Measurements from ENCODE around the gene RHOF. TPM values are rescaled to one million over a fixed set of nuclear protein-coding genes. Genes with fewer than 3 reads are reported as not detected.
A peak's percentile ranks its signal among the peaks of the same experiment; 100 is the strongest.

Gene RHOF
- total RNA-seq, 1 donor from 2014 or later = 41.0 TPM

- peaks cover 60% of the 10 kb centered on the region for H3K36me3 ChIP-seq
- no peak for ATAC-seq
- no peak for TF ChIP-seq CTCF (IDR thresholded peaks at IDR 0.05)
- H3K4me3 ChIP-seq = no peak overlapping the region
- no peaks in the 10 kb centered on the region for H3K9me3 ChIP-seq
- H3K27ac ChIP-seq = no peak overlapping the region
- no peak for DNase-seq
- no peaks in the 10 kb centered on the region for H3K4me1 ChIP-seq
- H3K27me3 ChIP-seq = no peaks in the 10 kb centered on the region
- intact Hi-C loops (cut with DNase I) = no loop called here
Observed at GRCh38 chr12:121831571-121832245, 38.2 kb upstream of the RHOF start.

GRCh38 chr12:121830588-121831265 is 37.2 kb upstream of the RHOF start:
- H3K27ac ChIP-seq = no peak overlapping the region
- no peak overlapping the region for H3K4me3 ChIP-seq
- no peaks in the 10 kb centered on the region for H3K27me3 ChIP-seq
- no peaks in the 10 kb centered on the region for H3K4me1 ChIP-seq
- TF ChIP-seq CTCF (IDR thresholded peaks at IDR 0.05) = no peak
- H3K9me3 ChIP-seq = no peaks in the 10 kb centered on the region
- H3K36me3 ChIP-seq = peaks cover 67% of the 10 kb centered on the region
- intact Hi-C loops (cut with DNase I) = no loop called here
- ATAC-seq (peak; percentile 9), DNase-seq (no peak)

GRCh38 chr12:121830134-121830533 is 36.6 kb upstream of the RHOF start:
- TF ChIP-seq CTCF (IDR thresholded peaks at IDR 0.05) = no peak
- DNase-seq (no peak), ATAC-seq (no peak)
- H3K27me3 ChIP-seq = no peaks in the 10 kb centered on the region
- no peak overlapping the region for H3K4me3 ChIP-seq
- no peaks in the 10 kb centered on the region for H3K9me3 ChIP-seq
- H3K36me3 ChIP-seq = peaks cover 70% of the 10 kb centered on the region
- H3K27ac ChIP-seq = no peak overlapping the region
- H3K4me1 ChIP-seq = peaks cover 2% of the 10 kb centered on the region
- intact Hi-C loops (cut with DNase I) = no loop called here

- no peak for TF ChIP-seq CTCF (IDR thresholded peaks at IDR 0.05)
- Histone ChIP-seq H3K4me1 (peaks cover 3% of the 10 kb centered on the region), H3K36me3 (peaks cover 78% of the 10 kb centered on the region), H3K27ac (no peak overlapping the region), H3K4me3 (no peak overlapping the region), H3K27me3 (no peaks in the 10 kb centered on the region), H3K9me3 (no peaks in the 10 kb centered on the region)
- DNase-seq = no peak
- ATAC-seq = no peak
- intact Hi-C loops (cut with DNase I) = no loop called here
Observed at GRCh38 chr12:121829250-121829918, 35.9 kb upstream of the RHOF start.

- H3K36me3 ChIP-seq = peaks cover 83% of the 10 kb centered on the region
- no peak for ATAC-seq
- intact Hi-C loops (cut with DNase I) = no loop called here
- no peaks in the 10 kb centered on the region for H3K9me3 ChIP-seq
- DNase-seq = no peak
- H3K4me1 ChIP-seq = peaks cover 3% of the 10 kb centered on the region
- H3K4me3 ChIP-seq = no peak overlapping the region
- TF ChIP-seq CTCF (IDR thresholded peaks at IDR 0.05) = no peak
- H3K27ac ChIP-seq = no peak overlapping the region
- no peaks in the 10 kb centered on the region for H3K27me3 ChIP-seq
Observed at GRCh38 chr12:121828826-121829225, 35.3 kb upstream of the RHOF start.
